HG03025 (cell line): ENCODE results near the gene SMAGP.

Experiments
- ATAC-seq: cut with Tn5 transposase; IDR thresholded peaks from one replicate; pipeline ENCODE4 v1.9.1; 2021; ENCODE audit warnings: mild to moderate bottlenecking, moderate library complexity; ENCODE audit not compliant: unreplicated experiment, low FRiP score

Gene SMAGP

GRCh38 chr12:51198568-51199365 is 71.4 kb downstream of the SMAGP start:
- ATAC-seq: no peak

- no peak for ATAC-seq
Observed at GRCh38 chr12:51197736-51198567, 72.3 kb downstream of the SMAGP start.

GRCh38 chr12:51196547-51196946 is 73.7 kb downstream of the SMAGP start:
- no peak for ATAC-seq

- ATAC-seq: no peak
Observed at GRCh38 chr12:51195841-51196240, 74.4 kb downstream of the SMAGP start.
